Measurements from ENCODE around the gene ARHGEF16. TPM values are rescaled to one million over a fixed set of nuclear protein-coding genes. Genes with fewer than 3 reads are reported as not detected.

Gene ARHGEF16
- total RNA-seq, 6 donors from 2014 or later: 11.9 to 28.9 (median 13.4) TPM

GRCh38 chr1:3491291-3492246 lies 37.1 kb downstream of the ARHGEF16 start:
- ATAC-seq (ENCODE audit: low FRiP score in 2 of 2): peak; percentile 87 to 89
- peaks cover 0 to 16% (median 8%) of the 10 kb centered on the region in 4 donors for H3K36me3 ChIP-seq
- H3K4me1 ChIP-seq: peaks cover 2 to 12% (median 6%) of the 10 kb centered on the region in 4 donors
- DNase-seq: peak; percentile 77 to 96
- no peak overlapping the region for H3K27ac ChIP-seq
- H3K27me3 ChIP-seq: no peaks in the 10 kb centered on the region
- WGBS, 2 donors: 47 to 56% methylated on average over 12 to 37 of the region's 41 CpGs
- H3K4me3 ChIP-seq: peak overlapping the region in 1 of 4 donors; percentile 14
- TF ChIP-seq EP300 (IDR thresholded peaks at IDR 0.05) (no peak), CTCF (IDR thresholded peaks at IDR 0.05) (peak; percentile 96 to 100 (median 98))
- no peaks in the 10 kb centered on the region for H3K9me3 ChIP-seq

- no peak for ATAC-seq (ENCODE audit: low FRiP score in 2 of 2)
- peak in 1 of 2 donors; percentile 71 for DNase-seq
- 82 to 89% methylated on average over 8 to 17 of the region's 17 CpGs for WGBS, 2 donors
- Histone ChIP-seq H3K27ac (no peak overlapping the region), H3K9me3 (no peaks in the 10 kb centered on the region), H3K27me3 (no peaks in the 10 kb centered on the region), H3K4me1 (peaks cover 2 to 12% (median 6%) of the 10 kb centered on the region in 4 donors), H3K4me3 (no peak overlapping the region), H3K36me3 (peaks cover 0 to 26% (median 9%) of the 10 kb centered on the region in 4 donors)
- no peak for TF ChIP-seq EP300 (IDR thresholded peaks at IDR 0.05)
- no peak for TF ChIP-seq POLR2AphosphoS5 (IDR thresholded peaks at IDR 0.05)
- TF ChIP-seq CTCF (IDR thresholded peaks at IDR 0.05): no peak
- no peak for TF ChIP-seq POLR2A (IDR thresholded peaks at IDR 0.05)
These were observed 38.2 kb downstream of the ARHGEF16 start for GRCh38 chr1:3492545-3493246.

GRCh38 chr1:3494321-3495308 lies 40.1 kb downstream of the ARHGEF16 start:
- 82 to 95% methylated on average over 9 to 23 of the region's 34 CpGs for WGBS, 2 donors
- DNase-seq (peak in 1 of 2 donors; percentile 85), ATAC-seq (ENCODE audit: low FRiP score in 2 of 2) (no peak)
- Histone ChIP-seq H3K36me3 (peaks cover 0 to 36% (median 11%) of the 10 kb centered on the region in 4 donors), H3K27me3 (no peaks in the 10 kb centered on the region), H3K27ac (no peak overlapping the region), H3K4me1 (peaks cover 2 to 12% (median 6%) of the 10 kb centered on the region in 4 donors), H3K4me3 (no peak overlapping the region), H3K9me3 (no peaks in the 10 kb centered on the region)
- TF ChIP-seq EP300 (IDR thresholded peaks at IDR 0.05) (no peak), CTCF (IDR thresholded peaks at IDR 0.05) (no peak), POLR2A (IDR thresholded peaks at IDR 0.05) (no peak), POLR2AphosphoS5 (IDR thresholded peaks at IDR 0.05) (no peak)
